Caco-2 (cell line): ENCODE data around the gene BUB1B. TPM values are rescaled to one million over a fixed set of nuclear protein-coding genes. Genes with fewer than 3 reads are reported as not detected.
A peak's percentile ranks its signal among the peaks of the same experiment; 100 is the strongest.
"Not testable (repeated sequence)": the region's sequence is repeated elsewhere in the genome, so short reads cannot be mapped to it uniquely, and the experiment has no call there.

Experiments used
- BruUV-seq: library from RNA; stranded (reverse); fragments of 400-500 nt; replicated peaks from 2 replicates; lab custom pipeline; 2021; lab: Mats Ljungman, UMichigan
- CTCF ChIA-PET: fragments of 300-600 bp; sonication (Branson Sonifier 250); formaldehyde crosslinking; loops from one replicate; lab custom pipeline; 2022; ENCODE audit warnings: antibody characterized with exemption; lab: Charles Lee
- POLR2A ChIA-PET: fragments of 300-600 bp; sonication (Branson Sonifier 250); formaldehyde crosslinking; loops from one replicate; lab custom pipeline; 2022; ENCODE audit warnings: antibody characterized with exemption; lab: Charles Lee
- DNase-seq, 2 experiments: peaks; one replicate each; pipeline versions ENCODE4 v3.0.0 to v3.0.0-alpha.2; 2020 to 2022
- H3K27me3 ChIP-seq: replicated peaks from 2 replicates; pipeline ENCODE4 v1.6.0; 2011; ENCODE audit warnings: low read length; ENCODE audit not compliant: control insufficient read depth, insufficient read depth
- H3K36me3 ChIP-seq: 2 replicates; pipeline ENCODE4 v1.5.1; 2011; ENCODE audit warnings: low read length; ENCODE audit not compliant: control insufficient read depth, insufficient read depth
- H3K4me1 ChIP-seq: fragments of 250-450 bp; sonication (Bioruptor Pico); 2 replicates; pipeline ENCODE4 v1.5.1; 2020; ENCODE audit warnings: mild to moderate bottlenecking
- H3K4me3 ChIP-seq: 2 replicates; pipeline ENCODE4 v1.5.1; 2011; ENCODE audit warnings: low read depth, mild to moderate bottlenecking, control low read depth, low read length
- H3K9me3 ChIP-seq: fragments of 250-450 bp; sonication (Bioruptor Pico); 2 replicates; pipeline ENCODE4 v1.5.1; 2020; ENCODE audit warnings: mild to moderate bottlenecking, moderate library complexity
- H3K27ac Mint-ChIP-seq: one replicate; pipeline ENCODE4 v1.8.0; 2022; ENCODE audit warnings: mixed read lengths; ENCODE audit not compliant: unreplicated experiment
- H3K27me3 Mint-ChIP-seq: one replicate; pipeline ENCODE4 v1.8.0; 2022; ENCODE audit warnings: mixed read lengths; ENCODE audit not compliant: insufficient read depth, unreplicated experiment
- H3K36me3 Mint-ChIP-seq: one replicate; pipeline ENCODE4 v1.8.0; 2022; ENCODE audit warnings: mild to moderate bottlenecking, mixed read lengths; ENCODE audit not compliant: insufficient read depth, unreplicated experiment
- H3K4me1 Mint-ChIP-seq: one replicate; pipeline ENCODE4 v1.8.0; 2022; ENCODE audit warnings: low read depth, mixed read lengths; ENCODE audit not compliant: unreplicated experiment
- H3K4me3 Mint-ChIP-seq: one replicate; pipeline ENCODE4 v1.8.0; 2022; ENCODE audit warnings: mild to moderate bottlenecking, moderate library complexity, mixed read lengths; ENCODE audit not compliant: unreplicated experiment
- H3K9me3 Mint-ChIP-seq: one replicate; pipeline ENCODE4 v1.8.0; 2022; ENCODE audit warnings: mixed read lengths; ENCODE audit not compliant: unreplicated experiment
- intact Hi-C: fragments of 100-400 bp; cut with micrococcal nuclease; formaldehyde crosslinking; loops from one replicate; pipeline ENCODE4 v1.10.0; 2022; ENCODE audit not compliant: unreplicated experiment
- total RNA-seq: library from RNA; stranded (reverse); gene quantifications from 2 replicates; pipeline ENCODE4 v1.2.3, GENCODE V29; 2022
- TF ChIP-seq, protein P1 (sequence below), 2 experiments: fragments of 200-600 bp in 1 of 2; IDR thresholded peaks; 1 replicate in 1 of 2; 2 replicates in 1 of 2; pipeline versions ENCODE4 v1.5.1 to v1.8.0; 2011 to 2022; ENCODE audit warnings: antibody characterized with exemption in 1 of 2, control low read depth in 1 of 2, inconsistent platforms in 1 of 2, low read depth in 1 of 2, low read length in 1 of 2, mild to moderate bottlenecking in 1 of 2, moderate library complexity in 1 of 2; ENCODE audit not compliant: insufficient read depth in 1 of 2, severe bottlenecking in 1 of 2, unreplicated experiment in 1 of 2

BUB1B gene
- total RNA-seq, 1 experiment from 2014 or later: 73.5 TPM

- intact Hi-C loops: loop anchor here (2.0 kb wide), 1 partner anchor 117 kb away; no protein-coding TSS in a partner anchor
- Mint-ChIP-seq H3K4me1 (no peaks in the 10 kb centered on the region), H3K9me3 (no peaks in the 10 kb centered on the region), H3K4me3 (no peak overlapping the region), H3K36me3 (peaks cover 7% of the 10 kb centered on the region), H3K27ac (no peak overlapping the region), H3K27me3 (no peaks in the 10 kb centered on the region)
- Histone ChIP-seq H3K27me3 (no peaks in the 10 kb centered on the region), H3K36me3 (no peaks in the 10 kb centered on the region), H3K4me3 (peak overlapping the region; percentile 82), H3K4me1 (peaks cover 18% of the 10 kb centered on the region), H3K9me3 (no peaks in the 10 kb centered on the region)
- DNase-seq: no peak
- ChIA-PET POLR2A (interaction anchor here (0.6 to 1.3 kb wide), 4 partner anchors 48 to 63 kb away, joined by 3 to 10 read pairs (median 3); partner anchors contain the start of gene BMF), CTCF (interaction anchor here (0.8 to 1.3 kb wide), 3 partner anchors 55 to 116 kb away, joined by 3 to 8 read pairs (median 3); no protein-coding TSS in a partner anchor)
- no TSS peak for BruUV-seq
- TF ChIP-seq, protein P1, sequence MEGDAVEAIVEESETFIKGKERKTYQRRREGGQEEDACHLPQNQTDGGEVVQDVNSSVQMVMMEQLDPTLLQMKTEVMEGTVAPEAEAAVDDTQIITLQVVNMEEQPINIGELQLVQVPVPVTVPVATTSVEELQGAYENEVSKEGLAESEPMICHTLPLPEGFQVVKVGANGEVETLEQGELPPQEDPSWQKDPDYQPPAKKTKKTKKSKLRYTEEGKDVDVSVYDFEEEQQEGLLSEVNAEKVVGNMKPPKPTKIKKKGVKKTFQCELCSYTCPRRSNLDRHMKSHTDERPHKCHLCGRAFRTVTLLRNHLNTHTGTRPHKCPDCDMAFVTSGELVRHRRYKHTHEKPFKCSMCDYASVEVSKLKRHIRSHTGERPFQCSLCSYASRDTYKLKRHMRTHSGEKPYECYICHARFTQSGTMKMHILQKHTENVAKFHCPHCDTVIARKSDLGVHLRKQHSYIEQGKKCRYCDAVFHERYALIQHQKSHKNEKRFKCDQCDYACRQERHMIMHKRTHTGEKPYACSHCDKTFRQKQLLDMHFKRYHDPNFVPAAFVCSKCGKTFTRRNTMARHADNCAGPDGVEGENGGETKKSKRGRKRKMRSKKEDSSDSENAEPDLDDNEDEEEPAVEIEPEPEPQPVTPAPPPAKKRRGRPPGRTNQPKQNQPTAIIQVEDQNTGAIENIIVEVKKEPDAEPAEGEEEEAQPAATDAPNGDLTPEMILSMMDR (IDR thresholded peaks at IDR 0.05; ENCODE audit: insufficient read depth in 1 of 2, low read depth in 1 of 2, low read length in 1 of 2, severe bottlenecking in 1 of 2, unreplicated experiment in 1 of 2): no peak
Observed at GRCh38 chr15:40161693-40162391, 973 bp downstream of the BUB1B start.

- H3K27ac Mint-ChIP-seq: no peak overlapping the region
Observed at GRCh38 chr15:40162552-40162951, 1.7 kb downstream of the BUB1B start.

GRCh38 chr15:40163657-40164416 is 3.0 kb downstream of the BUB1B start:
- H3K9me3 Mint-ChIP-seq: no peaks in the 10 kb centered on the region
- intact Hi-C loops: no loop called here
- ChIA-PET POLR2A (interaction anchor here (0.9 kb wide), 1 partner anchor 65 kb away, joined by 3 read pairs; no protein-coding TSS in a partner anchor), CTCF (no interaction called here)
- H3K9me3 ChIP-seq: no peaks in the 10 kb centered on the region
- H3K27me3 Mint-ChIP-seq: no peaks in the 10 kb centered on the region
- DNase-seq: no peak
- TF ChIP-seq, protein P1 (IDR thresholded peaks at IDR 0.05; ENCODE audit: insufficient read depth in 1 of 2, low read depth in 1 of 2, low read length in 1 of 2, severe bottlenecking in 1 of 2, unreplicated experiment in 1 of 2): no peak
- no peak overlapping the region for H3K4me3 Mint-ChIP-seq
- H3K27ac Mint-ChIP-seq: no peak overlapping the region
- H3K4me1 ChIP-seq: peaks cover 14% of the 10 kb centered on the region; the same call in 1 of the 2 replicates
- BruUV-seq: no TSS peak
- H3K36me3 Mint-ChIP-seq: peaks cover 27% of the 10 kb centered on the region
- H3K4me3 ChIP-seq: no peak overlapping the region
- H3K36me3 ChIP-seq: no peaks in the 10 kb centered on the region
- no peaks in the 10 kb centered on the region for H3K27me3 ChIP-seq
- H3K4me1 Mint-ChIP-seq: no peaks in the 10 kb centered on the region

More at GRCh38 chr15:40162552-40162951, 1.7 kb downstream of the BUB1B start:
- Mint-ChIP-seq H3K27me3 (no peaks in the 10 kb centered on the region), H3K36me3 (peaks cover 14% of the 10 kb centered on the region), H3K9me3 (no peaks in the 10 kb centered on the region), H3K4me3 (no peak overlapping the region), H3K4me1 (no peaks in the 10 kb centered on the region)
- intact Hi-C loops: no loop called here
- peak overlapping the region; percentile 82 for H3K4me3 ChIP-seq
- CTCF ChIA-PET: no interaction called here
- TF ChIP-seq, protein P1 (IDR thresholded peaks at IDR 0.05; ENCODE audit: insufficient read depth in 1 of 2, low read depth in 1 of 2, low read length in 1 of 2, severe bottlenecking in 1 of 2, unreplicated experiment in 1 of 2): no peak
- POLR2A ChIA-PET: interaction anchor here (0.6 to 0.7 kb wide), 2 partner anchors 54 to 62 kb away, joined by 3 read pairs; partner anchors contain the start of gene BMF
- no peaks in the 10 kb centered on the region for H3K27me3 ChIP-seq
- H3K36me3 ChIP-seq: no peaks in the 10 kb centered on the region
- no peak for DNase-seq
- peaks cover 18% of the 10 kb centered on the region for H3K4me1 ChIP-seq
- no TSS peak for BruUV-seq
- no peaks in the 10 kb centered on the region for H3K9me3 ChIP-seq

DNA sequence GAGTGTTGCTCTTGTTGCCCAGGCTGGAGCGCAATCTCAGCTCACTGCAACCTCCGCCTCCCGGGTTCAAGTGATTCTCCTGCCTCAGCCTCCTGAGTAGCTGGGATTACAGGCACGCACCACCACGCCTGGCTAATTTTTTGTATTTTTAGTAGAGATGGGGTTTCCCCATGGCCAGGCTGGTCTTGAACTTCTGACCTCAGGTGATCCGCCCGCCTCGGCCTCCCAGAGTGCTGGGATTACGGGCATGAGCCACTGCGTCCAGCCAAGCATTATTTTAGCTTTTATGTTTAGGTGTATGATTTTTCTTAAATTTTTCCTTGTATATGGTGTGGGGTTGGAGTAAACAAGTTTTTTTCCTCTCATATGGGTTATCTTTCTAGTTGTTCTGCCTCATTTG is 6.5 kb downstream of the BUB1B start:
- intact Hi-C loops: not testable (repeated sequence)

More for the DNA sequence above, 6.5 kb downstream of the BUB1B start:
- H3K27me3 ChIP-seq, CTCF ChIA-PET, H3K9me3 Mint-ChIP-seq, H3K4me1 ChIP-seq, H3K4me3 Mint-ChIP-seq, POLR2A ChIA-PET, BruUV-seq, H3K36me3 ChIP-seq, H3K27me3 Mint-ChIP-seq, H3K9me3 ChIP-seq, DNase-seq, H3K4me3 ChIP-seq, H3K27ac Mint-ChIP-seq, H3K4me1 Mint-ChIP-seq: not testable (repeated sequence)
- H3K36me3 Mint-ChIP-seq: peaks cover 52% of the 10 kb centered on the region
